C4-2B (cell line): ENCODE data around the gene ZNF69.

Experiments used
- ZFX ChIP-seq: fragments of 450-650 bp; IDR thresholded peaks from 2 replicates; pipeline ENCODE4 v1.6.1; 2017
- TF ChIP-seq, protein P1 (sequence below): fragments of 450-650 bp; conservative IDR thresholded peaks from 2 replicates; pipeline ENCODE4 v1.5.1; 2017; ENCODE audit warnings: mild to moderate bottlenecking

DNA sequence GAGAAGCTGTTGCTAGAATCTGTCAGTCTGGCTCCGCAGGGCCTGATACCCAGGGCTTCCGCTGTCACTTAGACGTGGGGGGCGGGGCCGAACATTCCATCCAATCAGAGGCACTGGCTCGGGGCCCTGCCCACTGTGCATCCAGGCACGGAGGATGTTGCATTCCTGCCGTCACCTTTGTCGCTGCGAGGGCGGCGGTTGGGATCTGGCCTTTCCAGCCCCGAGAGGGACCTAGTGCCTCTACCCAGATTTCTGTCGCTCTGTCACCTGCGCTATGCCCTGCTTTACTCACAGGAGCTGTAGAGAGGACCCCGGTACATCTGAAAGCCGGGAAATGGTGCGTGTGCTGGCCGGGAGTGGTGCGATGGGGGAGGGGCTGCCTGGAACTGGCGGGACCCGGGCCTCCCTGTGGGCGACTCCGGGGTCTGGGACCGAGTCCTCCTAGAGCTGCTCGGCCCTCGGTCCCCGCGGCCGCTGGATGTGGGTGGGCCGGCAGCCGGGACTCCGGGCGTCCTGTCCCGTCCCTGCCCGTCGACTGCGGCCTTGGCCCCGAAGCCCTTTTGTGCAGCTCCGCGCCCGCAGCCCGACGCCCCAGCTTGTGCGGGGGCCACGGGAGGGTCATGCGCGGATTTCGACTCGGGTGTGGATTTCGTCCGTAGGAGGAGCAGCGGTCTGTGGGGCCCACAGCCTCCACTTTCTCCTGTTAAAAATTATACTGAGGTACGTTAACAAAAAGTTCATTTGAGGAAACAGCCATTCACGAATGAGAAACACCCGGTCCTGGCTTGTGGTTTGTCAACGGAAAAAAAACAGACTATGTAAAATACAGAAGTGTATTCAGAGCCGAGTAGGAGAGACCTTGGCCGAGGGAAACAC lies 38.8 kb upstream of the ZNF69 start, which contains the start of gene ZNF439:
- TF ChIP-seq, protein P1, sequence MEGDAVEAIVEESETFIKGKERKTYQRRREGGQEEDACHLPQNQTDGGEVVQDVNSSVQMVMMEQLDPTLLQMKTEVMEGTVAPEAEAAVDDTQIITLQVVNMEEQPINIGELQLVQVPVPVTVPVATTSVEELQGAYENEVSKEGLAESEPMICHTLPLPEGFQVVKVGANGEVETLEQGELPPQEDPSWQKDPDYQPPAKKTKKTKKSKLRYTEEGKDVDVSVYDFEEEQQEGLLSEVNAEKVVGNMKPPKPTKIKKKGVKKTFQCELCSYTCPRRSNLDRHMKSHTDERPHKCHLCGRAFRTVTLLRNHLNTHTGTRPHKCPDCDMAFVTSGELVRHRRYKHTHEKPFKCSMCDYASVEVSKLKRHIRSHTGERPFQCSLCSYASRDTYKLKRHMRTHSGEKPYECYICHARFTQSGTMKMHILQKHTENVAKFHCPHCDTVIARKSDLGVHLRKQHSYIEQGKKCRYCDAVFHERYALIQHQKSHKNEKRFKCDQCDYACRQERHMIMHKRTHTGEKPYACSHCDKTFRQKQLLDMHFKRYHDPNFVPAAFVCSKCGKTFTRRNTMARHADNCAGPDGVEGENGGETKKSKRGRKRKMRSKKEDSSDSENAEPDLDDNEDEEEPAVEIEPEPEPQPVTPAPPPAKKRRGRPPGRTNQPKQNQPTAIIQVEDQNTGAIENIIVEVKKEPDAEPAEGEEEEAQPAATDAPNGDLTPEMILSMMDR = no peak
- TF ChIP-seq ZFX = no peak
